Measurements from ENCODE around the gene AIRE.

DNA sequence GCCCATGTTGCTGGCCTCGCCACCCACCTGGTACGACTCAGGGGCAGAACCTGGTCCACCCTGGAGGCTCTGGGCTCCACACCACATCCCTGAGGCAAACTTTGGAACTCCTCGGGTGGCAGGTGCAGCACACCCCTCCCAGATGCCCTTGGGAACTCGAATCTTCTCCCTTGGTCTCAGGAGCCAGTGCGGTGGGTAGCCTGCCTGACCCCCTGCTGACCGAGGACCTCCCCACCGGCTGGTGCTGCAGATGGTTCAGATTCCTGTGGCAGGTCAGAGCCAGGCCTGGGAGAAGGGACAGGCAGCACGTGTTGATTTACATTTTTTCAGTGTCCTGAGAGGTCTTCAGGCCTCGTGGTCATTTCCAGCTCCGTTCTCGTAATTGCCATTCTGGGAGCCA, 59.8 kb downstream of the AIRE start:
- TF ChIP-seq, protein P1, sequence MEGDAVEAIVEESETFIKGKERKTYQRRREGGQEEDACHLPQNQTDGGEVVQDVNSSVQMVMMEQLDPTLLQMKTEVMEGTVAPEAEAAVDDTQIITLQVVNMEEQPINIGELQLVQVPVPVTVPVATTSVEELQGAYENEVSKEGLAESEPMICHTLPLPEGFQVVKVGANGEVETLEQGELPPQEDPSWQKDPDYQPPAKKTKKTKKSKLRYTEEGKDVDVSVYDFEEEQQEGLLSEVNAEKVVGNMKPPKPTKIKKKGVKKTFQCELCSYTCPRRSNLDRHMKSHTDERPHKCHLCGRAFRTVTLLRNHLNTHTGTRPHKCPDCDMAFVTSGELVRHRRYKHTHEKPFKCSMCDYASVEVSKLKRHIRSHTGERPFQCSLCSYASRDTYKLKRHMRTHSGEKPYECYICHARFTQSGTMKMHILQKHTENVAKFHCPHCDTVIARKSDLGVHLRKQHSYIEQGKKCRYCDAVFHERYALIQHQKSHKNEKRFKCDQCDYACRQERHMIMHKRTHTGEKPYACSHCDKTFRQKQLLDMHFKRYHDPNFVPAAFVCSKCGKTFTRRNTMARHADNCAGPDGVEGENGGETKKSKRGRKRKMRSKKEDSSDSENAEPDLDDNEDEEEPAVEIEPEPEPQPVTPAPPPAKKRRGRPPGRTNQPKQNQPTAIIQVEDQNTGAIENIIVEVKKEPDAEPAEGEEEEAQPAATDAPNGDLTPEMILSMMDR (conservative IDR thresholded peaks at IDR 0.05 in 1 of 2, IDR thresholded peaks at IDR 0.05 in 1 of 2; ENCODE audit: low read depth in 1 of 2, low read length in 2 of 2) = no peak
- no peak for TF ChIP-seq EZH2 (IDR thresholded peaks at IDR 0.05; ENCODE audit: low read length, missing control alignments)

All from fibroblast of lung (primary cell).